ENCODE data around the gene KCNJ15.

KCNJ15 gene

DNA sequence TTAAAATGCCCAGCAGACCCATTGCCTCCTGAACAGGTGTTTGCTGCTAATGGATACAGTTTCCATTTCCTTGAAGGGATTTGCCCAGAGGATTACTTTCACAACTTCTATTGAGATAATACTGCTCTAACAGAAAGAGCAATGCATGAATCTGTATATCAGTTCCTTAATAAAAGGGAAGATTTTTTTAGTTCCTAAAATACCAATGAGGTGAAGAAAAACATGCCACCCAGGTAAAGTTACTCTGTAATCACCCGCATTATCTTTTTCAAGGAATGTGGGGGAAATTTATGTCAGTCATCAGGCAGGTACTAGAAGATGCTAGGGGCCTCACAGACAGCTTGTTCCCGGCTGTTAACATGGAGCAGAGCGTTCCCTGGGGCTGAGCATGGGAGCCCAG lies 41.1 kb downstream of the KCNJ15 start:
- no peak for DNase-seq (ENCODE audit: low read depth in 2 of 2)

DNA sequence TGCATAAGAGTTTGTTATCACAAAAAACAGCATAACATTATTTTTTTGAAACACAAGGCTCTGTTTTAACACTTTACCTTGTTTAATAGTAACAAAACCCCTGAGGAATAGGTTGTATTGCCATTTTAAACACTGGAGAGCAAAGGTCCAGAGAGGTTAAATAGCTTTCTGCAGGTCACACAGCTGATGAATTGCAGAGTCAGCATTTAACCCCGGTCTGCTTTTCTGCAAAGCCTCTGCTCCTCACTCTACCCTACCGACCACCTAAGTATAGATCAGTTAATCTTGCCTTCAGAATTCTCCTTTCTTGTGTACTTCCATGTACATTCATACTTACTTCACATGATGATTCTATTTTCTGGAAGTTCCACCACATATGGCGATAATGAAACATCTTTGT lies 42.0 kb downstream of the KCNJ15 start:
- no peak for DNase-seq (ENCODE audit: low read depth in 2 of 2)

DNA sequence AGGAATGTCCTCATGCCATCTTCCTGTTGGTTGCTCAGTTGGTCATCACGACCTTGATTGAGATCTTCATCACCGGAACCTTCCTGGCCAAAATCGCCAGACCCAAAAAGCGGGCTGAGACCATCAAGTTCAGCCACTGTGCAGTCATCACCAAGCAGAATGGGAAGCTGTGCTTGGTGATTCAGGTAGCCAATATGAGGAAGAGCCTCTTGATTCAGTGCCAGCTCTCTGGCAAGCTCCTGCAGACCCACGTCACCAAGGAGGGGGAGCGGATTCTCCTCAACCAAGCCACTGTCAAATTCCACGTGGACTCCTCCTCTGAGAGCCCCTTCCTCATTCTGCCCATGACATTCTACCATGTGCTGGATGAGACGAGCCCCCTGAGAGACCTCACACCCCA lies 42.9 kb downstream of the KCNJ15 start:
- DNase-seq (ENCODE audit: low read depth in 2 of 2) = no peak

DNA sequence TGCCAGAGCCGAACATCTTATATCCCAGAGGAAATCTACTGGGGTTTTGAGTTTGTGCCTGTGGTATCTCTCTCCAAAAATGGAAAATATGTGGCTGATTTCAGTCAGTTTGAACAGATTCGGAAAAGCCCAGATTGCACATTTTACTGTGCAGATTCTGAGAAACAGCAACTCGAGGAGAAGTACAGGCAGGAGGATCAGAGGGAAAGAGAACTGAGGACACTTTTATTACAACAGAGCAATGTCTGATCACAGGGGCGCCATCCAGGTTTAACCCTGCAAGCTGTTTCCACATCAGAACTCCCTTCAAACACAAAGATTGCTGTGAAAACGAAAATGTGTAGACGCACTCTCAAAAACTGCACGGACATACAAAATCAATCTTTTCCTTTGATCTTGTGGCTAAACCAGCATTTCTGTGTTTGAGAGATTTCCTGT lies 43.4 kb downstream of the KCNJ15 start:
- DNase-seq (ENCODE audit: low read depth in 2 of 2) = no peak

DNA sequence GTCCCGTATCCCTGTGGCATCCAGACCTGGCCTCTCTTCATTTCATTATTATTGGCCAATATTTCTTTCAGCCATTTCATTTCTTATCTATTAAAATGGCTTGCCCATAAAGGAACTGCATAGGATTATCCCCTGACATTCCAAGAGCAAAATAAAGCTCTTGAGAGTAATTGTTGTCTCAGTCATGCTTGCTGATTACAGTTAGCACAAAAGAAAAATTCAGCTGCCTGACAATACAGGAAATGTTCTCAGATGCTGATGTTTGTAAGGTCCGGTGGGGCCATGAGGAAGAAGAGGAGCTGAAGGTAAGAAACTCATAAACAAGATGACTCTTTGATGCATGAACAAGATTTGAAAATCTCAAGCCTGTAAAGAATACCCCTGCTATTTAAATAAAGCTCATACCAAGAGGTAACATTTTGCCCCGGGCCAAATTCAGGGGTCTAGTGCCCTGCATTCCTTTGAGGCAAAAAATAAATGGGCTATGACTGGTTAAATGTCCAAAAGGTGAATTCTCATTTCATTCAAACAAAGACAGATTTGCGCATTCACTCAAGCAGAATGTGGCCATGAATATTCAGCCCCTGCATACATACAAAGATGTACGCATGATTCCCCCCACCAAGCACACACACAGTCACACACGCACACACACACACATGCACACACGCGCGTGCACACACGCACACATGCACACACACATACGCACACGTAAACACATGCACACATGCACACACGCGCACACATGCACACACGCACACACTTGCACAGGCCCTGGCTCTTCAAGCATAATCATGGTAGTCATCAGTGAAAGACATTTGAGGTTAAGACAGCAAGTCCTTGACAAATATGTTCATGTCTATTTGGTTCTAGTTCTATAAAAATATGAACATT lies 44.8 kb downstream of the KCNJ15 start:
- DNase-seq (ENCODE audit: low read depth in 2 of 2) = no peak

DNA sequence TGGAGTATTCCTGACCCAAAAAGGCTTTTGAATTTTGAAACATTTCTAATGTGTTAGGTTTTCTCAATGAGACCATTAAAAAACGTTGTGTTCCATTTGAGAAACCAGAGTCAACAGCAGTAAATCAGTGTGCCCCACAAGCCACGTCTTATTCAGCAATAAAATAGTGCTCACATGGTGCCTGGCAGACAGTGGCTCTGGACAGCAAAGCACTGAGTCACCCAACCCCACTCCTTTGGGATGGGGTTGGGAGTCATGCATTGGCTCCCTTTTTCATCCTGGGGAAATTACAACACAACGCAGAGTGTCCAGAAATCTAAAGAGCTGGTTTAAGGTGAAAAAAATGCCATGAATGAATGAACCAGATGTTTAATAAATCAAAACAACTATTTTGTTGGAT lies 46.5 kb downstream of the KCNJ15 start:
- DNase-seq (ENCODE audit: low read depth in 2 of 2) = no peak

DNA sequence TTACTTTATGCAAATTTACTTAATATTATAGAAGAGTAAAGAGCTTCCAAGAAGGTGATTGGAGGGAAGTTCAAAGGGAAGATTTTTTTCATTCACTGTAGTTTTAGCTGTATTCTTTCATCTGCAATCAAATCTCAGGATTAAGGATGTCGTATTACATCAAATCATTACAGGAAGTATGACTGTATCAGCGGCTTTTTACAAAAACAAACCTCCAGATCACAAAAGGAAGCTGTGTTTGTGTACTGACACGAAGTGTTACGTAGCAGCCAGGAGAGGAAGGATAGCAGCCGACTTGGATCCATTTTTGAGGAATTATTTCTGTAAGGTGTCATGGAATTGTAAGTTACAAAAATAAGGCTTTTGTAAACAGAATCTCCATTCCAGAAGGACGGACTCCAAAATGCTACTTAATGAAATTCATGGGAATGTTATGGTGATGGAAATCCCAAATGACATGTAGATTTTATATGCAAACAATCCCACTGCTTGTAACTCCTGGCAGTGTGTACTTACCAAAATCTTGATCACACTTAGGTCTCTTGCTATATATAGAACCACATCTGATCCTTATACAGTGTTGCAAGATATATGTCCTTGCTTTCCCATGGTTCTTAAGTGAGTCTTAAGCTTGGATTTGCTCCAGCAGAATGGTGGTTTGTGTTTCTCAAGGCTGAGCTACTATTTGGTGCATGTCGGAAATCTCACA lies 49.8 kb downstream of the KCNJ15 start:
- no peak for DNase-seq (ENCODE audit: low read depth in 2 of 2)

DNA sequence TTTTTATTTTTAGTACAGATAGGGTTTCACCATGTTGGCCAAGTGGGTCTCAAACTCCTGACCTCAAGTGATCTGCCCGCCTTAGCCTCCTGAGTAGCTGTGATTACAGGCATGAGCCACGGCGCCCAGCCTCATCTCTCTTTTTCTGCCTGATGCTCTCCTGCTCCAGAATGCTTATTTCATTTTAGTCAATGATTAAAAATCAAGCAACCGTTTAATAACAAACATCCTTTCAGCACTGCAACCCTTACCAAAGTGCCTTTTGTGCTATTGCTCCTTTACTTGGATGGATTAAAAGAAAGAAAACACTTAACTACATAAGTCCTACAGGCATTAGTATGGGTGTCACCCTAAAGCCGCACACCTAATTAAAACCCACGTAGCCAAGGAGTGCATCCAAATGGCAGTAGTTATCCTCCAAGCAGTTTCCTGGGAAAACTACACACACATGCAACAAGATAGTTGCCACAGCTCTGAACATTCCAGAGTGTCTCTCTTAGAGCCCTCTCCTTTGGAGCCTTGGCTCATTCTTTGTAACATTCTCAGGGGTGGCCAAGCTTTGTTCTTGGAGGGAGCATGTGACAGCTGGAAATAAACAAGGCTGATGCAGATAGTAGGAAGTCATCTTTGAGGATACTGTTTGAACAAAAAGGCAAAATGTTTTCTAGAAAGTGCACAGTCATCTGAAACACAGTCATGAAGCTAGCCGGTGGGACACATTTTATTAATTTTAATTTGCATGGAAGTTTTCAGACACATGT lies 51.2 kb downstream of the KCNJ15 start:
- DNase-seq (ENCODE audit: low read depth in 2 of 2) = no peak

DNA sequence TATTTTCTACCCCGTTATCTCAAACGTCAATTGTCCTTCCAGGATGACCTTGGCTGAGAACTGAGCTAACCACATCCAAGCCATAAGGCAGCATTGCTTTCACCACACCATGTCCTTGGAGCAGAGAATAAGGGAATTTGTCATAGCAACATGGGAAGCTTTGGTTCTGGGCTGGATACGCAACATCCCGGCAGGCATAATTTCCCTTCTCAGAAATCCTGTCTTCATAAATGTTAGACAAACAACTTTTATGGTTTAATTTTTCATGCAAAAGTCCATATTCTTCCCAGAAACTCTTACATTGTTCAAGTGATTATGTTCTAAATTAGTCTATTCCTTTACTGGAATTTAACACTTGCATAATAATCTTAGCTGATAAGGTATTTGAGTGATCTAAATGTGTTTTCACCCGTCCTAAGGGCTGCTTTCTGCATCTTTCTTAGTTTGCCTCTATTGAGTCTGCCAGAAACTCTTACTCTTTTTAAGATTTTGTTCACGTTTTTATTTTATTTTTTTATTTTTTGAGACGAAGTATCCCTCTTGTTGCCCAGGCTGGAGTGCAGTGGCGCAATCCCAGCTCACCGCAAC lies 51.8 kb downstream of the KCNJ15 start:
- DNase-seq (ENCODE audit: low read depth in 2 of 2) = no peak

DNA sequence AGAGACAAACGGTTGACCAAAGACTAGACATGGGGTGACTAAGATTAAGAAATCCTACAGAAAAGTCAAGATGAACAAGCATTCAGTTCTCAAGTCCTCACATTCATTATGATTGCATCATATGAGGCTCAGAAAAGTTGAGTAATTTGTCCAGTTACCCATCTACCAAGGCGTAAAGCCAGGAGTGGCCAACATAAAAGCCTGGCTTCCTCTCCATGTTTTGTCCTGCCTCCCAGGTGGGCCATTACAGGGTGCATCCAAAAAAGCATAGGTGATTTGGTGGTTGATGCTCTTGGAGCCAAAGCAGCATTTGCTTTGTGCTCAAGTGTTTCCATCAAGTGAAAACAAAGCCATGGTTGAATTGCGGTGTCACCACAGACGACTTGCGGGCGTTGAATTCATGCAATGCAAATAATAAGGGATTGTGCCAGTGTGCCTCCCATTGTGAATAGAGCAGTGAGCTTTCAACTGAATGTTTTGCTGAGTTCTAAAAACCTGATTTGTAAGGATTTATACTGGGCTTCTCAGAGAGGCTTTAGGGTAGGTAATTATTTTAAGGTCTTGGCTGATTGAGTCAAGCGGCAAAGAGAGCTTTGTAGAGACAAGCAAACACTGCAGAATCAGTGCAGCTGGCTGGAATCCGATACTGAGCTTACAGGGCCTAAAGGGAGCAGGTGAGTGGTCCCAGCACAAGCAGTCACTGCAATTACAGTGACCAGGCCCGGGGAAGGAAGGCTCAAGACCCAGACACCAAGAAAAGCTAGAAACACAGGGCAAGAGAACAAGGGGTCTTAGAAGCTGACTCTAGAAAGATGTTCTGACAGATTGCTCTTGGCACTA lies 54.1 kb downstream of the KCNJ15 start:
- no peak for DNase-seq (ENCODE audit: low read depth in 2 of 2)

DNA sequence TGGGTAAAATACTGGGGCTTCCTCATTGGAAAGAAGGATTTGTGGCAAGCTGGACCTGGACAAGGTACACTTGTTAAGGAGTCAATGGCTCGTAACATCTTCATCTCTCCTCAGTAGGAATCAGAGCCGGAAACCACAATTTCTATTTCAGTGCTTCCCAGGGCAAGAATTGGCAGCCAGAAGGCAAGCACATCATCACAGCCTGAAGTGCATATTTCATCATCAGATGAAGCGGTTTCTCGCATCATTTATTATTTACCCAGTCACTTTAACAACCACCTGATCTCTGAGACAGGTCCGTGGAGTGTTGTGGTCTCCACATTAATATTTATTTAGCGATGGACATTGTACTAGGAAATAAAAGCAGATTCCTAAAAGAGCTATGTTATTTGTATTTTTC lies 55.0 kb downstream of the KCNJ15 start:
- DNase-seq (ENCODE audit: low read depth in 2 of 2) = no peak

DNA sequence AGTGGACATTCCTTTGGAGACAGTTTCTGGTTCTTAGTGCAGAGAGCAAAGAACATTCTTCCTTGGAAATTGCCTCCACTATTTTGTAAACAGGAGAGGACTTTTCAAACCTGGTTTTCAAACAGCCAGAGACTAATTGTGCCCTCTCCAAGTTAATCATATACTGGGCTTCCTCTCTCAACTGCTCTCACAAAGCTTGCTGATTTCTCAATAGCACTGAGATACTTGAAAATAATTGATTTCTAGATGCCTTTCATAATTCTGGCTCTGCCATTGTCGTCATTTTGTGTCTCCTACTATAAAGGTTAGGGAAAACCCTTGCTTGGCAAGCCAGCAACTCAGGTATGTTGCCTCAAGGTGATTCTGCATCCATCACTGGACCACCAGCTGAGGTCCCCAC lies 56.0 kb downstream of the KCNJ15 start:
- no peak for DNase-seq (ENCODE audit: low read depth in 2 of 2)

DNA sequence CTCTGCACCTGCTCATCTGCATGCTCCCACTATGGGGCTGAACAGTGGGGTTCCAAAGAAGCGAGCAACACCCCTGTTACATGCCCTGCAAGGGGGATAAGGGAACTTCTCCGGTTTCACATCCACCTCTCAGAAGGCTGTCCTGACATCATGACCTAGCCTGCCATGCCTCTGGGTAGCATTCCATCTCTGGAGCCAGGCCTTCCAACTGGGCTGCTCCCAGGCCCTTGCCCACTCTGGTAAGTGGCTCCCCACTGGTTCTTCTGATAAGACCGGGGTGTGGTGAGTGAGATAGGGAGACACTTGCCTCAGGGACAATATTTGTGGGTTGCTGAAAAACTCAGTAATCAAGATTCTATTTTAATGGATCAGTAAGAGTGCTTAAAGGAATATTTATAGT lies 57.8 kb downstream of the KCNJ15 start:
- no peak for DNase-seq (ENCODE audit: low read depth in 2 of 2)

DNA sequence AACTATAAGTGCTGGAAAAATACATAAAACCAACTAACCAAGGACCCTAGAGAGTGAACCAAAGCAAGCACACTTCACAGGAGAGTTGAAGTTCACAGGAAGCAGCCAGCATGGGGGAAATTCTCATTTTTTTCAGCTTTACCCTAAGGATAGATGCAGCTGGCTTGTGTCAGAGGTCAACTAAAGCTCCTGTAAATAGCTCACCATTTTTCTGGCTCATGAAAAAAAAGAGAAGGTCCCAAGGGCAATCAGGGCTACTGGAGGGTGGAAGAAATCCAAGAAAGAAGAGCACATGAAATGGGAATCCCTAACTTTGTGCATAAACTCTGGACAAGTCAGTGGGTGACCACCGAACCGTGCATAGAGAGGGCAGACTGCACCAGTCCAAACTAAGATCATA lies 58.3 kb downstream of the KCNJ15 start:
- DNase-seq (ENCODE audit: low read depth in 2 of 2) = no peak

DNA sequence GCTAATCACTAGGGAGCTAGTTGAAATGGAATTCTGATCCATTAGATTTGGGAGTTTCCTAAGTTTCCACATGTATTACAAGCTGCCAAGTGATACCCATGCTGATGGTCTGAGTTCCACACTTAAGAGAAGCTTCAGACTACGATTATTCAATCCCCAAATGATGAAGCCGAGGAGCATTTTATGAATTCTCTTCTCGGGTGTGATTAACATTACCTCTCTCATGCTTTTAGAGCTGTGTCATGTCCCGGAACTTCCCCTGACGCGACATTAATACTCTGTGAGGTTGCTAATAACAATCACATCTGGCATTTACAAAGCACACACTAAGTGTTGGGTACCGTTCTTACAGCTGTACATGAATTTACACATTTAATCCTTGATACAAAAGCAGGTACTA lies 63.0 kb downstream of the KCNJ15 start:
- no peak for DNase-seq (ENCODE audit: low read depth in 2 of 2)

DNA sequence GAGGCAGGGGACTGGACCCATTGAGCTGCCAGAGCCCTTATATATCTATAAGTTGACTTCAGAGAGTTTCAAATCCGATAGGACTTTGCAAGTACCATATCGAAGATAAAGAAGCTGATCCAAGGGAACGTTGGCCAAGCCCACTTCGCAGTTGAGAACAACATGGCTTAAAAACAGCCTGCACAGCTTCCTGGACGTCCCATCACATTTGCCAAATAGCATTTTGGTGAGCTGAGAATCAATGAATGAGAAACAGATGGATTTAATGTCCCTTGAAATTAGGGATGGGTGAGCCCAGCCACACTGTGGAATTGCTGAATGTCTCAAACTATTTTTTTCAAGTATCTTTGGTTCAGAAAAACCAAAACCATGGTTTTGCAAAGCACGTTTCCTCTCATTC lies 64.8 kb downstream of the KCNJ15 start:
- no peak for DNase-seq (ENCODE audit: low read depth in 2 of 2)

DNA sequence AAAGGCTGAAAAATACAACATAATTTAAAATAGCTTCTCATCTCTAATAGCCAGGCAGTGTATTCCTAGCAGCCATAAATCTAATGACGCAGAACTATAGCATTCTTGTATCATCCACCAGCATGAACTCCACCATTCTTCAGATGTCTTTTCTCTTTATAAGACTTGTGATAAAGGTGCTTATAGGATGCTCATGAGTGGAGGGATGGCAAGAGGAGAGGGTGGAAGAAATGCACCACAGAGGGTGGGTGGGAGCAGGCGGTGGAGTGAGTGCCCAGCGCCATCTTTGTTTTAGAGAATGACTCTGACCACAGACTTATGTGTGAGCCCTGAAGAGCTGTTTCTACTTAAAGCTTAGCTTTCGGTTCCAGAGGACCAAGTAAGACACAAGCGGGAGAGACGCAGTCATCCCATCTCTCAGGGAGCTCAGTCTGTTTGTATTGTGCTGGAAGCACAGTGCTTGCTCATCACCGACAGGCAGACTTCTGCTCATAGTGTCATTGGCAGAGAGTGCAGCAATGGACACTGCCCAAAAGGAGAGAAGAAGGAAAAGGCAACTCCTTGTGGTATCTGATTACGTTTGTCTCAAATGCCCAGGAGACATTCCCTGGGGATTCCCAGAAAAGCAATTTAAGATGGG lies 65.6 kb downstream of the KCNJ15 start:
- no peak for DNase-seq (ENCODE audit: low read depth in 2 of 2)

DNA sequence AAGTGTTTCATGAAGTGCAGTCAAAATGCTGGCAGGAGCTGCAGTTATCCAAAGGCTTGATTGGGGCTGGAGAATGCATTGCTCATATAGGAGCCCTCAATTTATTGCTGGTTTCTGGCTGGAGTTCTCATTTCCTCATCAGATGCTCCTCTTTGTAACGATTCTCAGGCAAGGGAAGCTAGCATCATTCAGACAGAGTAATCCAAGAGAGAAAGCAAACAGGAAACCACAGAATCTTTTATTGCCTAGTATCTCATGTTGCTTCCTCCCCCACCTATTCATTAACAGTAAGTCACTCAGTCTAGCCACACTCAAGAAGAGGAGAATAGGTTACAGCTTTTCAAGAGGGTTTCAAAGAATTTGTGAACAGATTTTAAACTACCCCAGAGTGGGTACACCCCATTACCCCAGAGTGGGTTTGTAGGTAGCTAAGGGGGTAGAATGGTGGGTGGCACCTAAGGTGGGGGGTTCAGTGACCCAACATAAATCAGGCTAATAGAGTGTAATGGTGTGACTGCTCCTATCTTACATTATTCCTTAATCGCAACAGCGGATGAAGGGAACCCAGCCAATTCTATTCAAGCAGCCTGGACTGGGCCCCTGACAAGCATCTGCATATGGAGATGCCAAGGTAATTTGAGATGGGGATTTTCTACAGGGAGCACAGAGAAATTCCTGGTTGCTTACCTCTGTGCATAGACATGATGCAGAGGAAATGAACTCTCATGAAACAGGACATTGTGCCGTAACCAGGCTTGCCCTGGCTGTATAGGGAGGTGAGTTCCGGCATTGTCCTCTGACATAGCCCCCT lies 67.1 kb downstream of the KCNJ15 start:
- no peak for DNase-seq (ENCODE audit: low read depth in 2 of 2)

DNA sequence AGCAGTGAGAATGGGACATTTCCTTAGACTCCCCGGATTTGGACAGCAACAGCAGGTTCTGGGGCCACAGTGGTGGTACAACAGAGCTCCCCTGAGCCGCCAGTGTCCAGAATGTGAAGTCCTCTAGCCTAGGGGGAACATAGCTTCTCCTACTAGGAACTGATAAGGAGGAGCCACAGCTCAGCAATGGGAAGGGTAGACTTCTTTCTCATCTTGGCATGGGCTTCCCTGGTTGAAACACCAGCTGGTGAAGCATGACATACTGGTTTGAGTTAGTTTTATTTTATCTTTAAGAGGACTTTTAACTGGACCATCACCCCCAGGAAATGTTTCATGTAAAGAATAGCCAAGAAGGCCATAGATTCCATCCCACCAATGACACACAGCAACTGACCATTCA lies 68.4 kb downstream of the KCNJ15 start:
- no peak for DNase-seq (ENCODE audit: low read depth in 2 of 2)

All from stimulated activated CD8-positive, alpha-beta memory T cell treated with anti-CD3 and anti-CD28 coated beads, Interleukin-7, amount 100 ng/mL, for 1 hour (primary cell).